Pancreas (tissue), 10 donors: ENCODE results near the gene SMCO2. TPM values are rescaled to one million over a fixed set of nuclear protein-coding genes. Genes with fewer than 3 reads are reported as not detected.

Experiments used
- ATAC-seq, 4 donors: fragments of 200-7000 bp; cut with Tn5 transposase; one replicate each; pipeline versions ENCODE4 v1.8.0 to v1.9.1; 2020; ENCODE audit warnings: mild to moderate bottlenecking in 4 of 4, moderate library complexity in 4 of 4
- DNase-seq, 6 donors: peaks; one replicate each; pipeline ENCODE4 v3.0.0-alpha.2; 2020
- FAIRE-seq: peaks from 2 replicates; lab custom pipeline; 2012; peaks lifted over from hg19 to GRCh38; lab: Jason Lieb, UNC
- H3K27ac ChIP-seq, 4 donors: fragments of 200-600 bp; sonication (generic); 1 replicate in 3 of 4; 2 replicates in 1 of 4; pipeline versions ENCODE4 v1.5.0 to v1.8.0; 2020
- H3K27me3 ChIP-seq, 4 donors: fragments of 200-600 bp; one replicate each; pipeline ENCODE4 v1.8.0; 2021
- H3K36me3 ChIP-seq, 3 donors: fragments of 200-600 bp; sonication (generic) in 1 of 3; one replicate each; pipeline versions ENCODE4 v1.5.0 to v1.8.0; 2020 to 2021
- H3K4me1 ChIP-seq, 3 donors: fragments of 200-600 bp; one replicate each; pipeline ENCODE4 v1.8.0; 2021
- H3K4me3 ChIP-seq, 4 donors: fragments of 200-600 bp; sonication (generic) in 2 of 4; one replicate each; pipeline versions ENCODE4 v1.5.0 to v1.8.0; 2020 to 2021
- H3K9me3 ChIP-seq, 4 donors: fragments of 200-600 bp; one replicate each; pipeline ENCODE4 v1.8.0; 2021
- CTCF ChIP-seq, 4 donors: fragments of 200-600 bp; sonication (generic) in 3 of 4; IDR thresholded peaks; one replicate each; pipeline versions ENCODE4 v1.5.0 to v1.8.0; 2021; ENCODE audit warnings: antibody characterized with exemption in 4 of 4
- WGBS, 2 donors: extraction: QIAGEN DNeasy Blood & Tissue Kit; methylation state at CpG; one replicate each; pipeline ENCODE4 v1.1.7; 2013; 5-methylcytosine and 5-hydroxymethylcytosine counted together
- intact Hi-C, 3 donors: fragments of 100-400 bp; cut with DNase I; formaldehyde crosslinking; loops; one replicate each; pipeline versions ENCODE4 v1.11.1 to v1.14.2; 2022
- polyA plus RNA-seq, 2 donors: library from polyadenylated mRNA; stranded (reverse); fragments of 200-250 nt; gene quantifications; one replicate each; pipeline ENCODE4 v1.2.3, GENCODE V29; 2013
- total RNA-seq, 6 donors: library from RNA; stranded (reverse); fragmentation: NEBNext Ultra II Directional in 4 of 6; extraction: Animal tissue kit (Norgen Biotek cat#: 25700) in 4 of 6; gene quantifications; one replicate each; pipeline versions ENCODE4 v1.2.1 to v1.2.4, GENCODE V29; 2021 to 2023
- donor health status: healthy with polysubstance abuse.
- donor health status: DM: no; HTN: no; CAD: no; lungs with moderate emphysema.
- donor health status: DM: no; HTN: no; CAD: no.
- donor health status: control.
- donor health status: control.
- donor health status: Bipolar disorder and iron deficiency.
- donor health status: DM: yes; HTN: yes; CAD: no.
- donor health status: DM: no; HTN: no; CAD: no.
- donor health status: DM: no; HTN: no; CAD: no.
- donor health status: DM: yes; HTN: yes; CAD: no.

The SMCO2 gene
- total and polyA plus RNA-seq, 8 donors = 0.28 to 0.50 (median 0.35) TPM; not detected in 5

GRCh38 chr12:27548301-27549199 lies 102.0 kb downstream of the SMCO2 start:
- peak overlapping the region in 3 of 4 donors; percentile 39 to 80 (median 63) for H3K27ac ChIP-seq
- intact Hi-C loops = no loop called here
- 65 to 67% methylated on average over 8 of the region's 8 CpGs for WGBS, 2 donors
- H3K36me3 ChIP-seq = no peaks in the 10 kb centered on the region
- DNase-seq (no peak), FAIRE-seq (no peak), ATAC-seq (no peak)
- TF ChIP-seq CTCF (IDR thresholded peaks at IDR 0.05) = no peak
- no peaks in the 10 kb centered on the region for H3K9me3 ChIP-seq
- H3K27me3 ChIP-seq = no peaks in the 10 kb centered on the region
- no peak overlapping the region for H3K4me3 ChIP-seq
- peaks cover 16 to 31% (median 24%) of the 10 kb centered on the region in 3 donors for H3K4me1 ChIP-seq

DNA sequence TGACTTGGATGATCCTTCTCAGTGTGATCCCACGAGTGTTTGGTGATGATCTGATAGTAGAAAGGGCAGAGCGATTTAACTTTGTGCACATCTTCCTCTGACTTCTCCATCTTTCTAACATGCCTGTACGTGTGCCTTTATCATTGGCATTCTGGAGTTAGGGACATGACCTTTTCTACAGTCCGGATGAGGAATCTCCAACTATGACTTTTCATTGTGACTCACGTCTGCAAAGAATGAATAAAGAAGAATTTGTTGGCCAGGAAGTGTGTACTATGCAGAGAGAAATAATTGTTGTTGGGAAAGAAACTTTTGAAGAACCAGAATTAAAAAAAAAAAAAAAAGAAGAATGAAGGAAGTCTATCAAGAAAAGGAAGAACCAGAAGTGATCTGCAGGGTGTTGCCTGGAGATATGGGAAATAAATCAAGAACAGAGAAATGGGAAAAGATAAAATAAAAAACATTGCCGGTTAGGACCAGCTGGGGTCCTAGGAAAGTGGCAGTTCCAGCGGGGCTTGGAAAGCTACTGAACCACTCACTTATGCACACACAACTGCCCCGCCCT lies 102.8 kb downstream of the SMCO2 start:
- intact Hi-C loops = no loop called here
- no peak for TF ChIP-seq CTCF (IDR thresholded peaks at IDR 0.05)
- 21 to 23% methylated on average over 8 of the region's 8 CpGs for WGBS, 2 donors
- ATAC-seq (peak; percentile 26 to 68 (median 33)), FAIRE-seq (no peak), DNase-seq (no peak)
- no peaks in the 10 kb centered on the region for H3K27me3 ChIP-seq
- H3K36me3 ChIP-seq = no peaks in the 10 kb centered on the region
- peak overlapping the region in 1 of 4 donors; percentile 6 for H3K4me3 ChIP-seq
- peaks cover 16 to 31% (median 28%) of the 10 kb centered on the region in 3 donors for H3K4me1 ChIP-seq
- peak overlapping the region; percentile 39 to 80 (median 56) for H3K27ac ChIP-seq
- H3K9me3 ChIP-seq = no peaks in the 10 kb centered on the region

DNA sequence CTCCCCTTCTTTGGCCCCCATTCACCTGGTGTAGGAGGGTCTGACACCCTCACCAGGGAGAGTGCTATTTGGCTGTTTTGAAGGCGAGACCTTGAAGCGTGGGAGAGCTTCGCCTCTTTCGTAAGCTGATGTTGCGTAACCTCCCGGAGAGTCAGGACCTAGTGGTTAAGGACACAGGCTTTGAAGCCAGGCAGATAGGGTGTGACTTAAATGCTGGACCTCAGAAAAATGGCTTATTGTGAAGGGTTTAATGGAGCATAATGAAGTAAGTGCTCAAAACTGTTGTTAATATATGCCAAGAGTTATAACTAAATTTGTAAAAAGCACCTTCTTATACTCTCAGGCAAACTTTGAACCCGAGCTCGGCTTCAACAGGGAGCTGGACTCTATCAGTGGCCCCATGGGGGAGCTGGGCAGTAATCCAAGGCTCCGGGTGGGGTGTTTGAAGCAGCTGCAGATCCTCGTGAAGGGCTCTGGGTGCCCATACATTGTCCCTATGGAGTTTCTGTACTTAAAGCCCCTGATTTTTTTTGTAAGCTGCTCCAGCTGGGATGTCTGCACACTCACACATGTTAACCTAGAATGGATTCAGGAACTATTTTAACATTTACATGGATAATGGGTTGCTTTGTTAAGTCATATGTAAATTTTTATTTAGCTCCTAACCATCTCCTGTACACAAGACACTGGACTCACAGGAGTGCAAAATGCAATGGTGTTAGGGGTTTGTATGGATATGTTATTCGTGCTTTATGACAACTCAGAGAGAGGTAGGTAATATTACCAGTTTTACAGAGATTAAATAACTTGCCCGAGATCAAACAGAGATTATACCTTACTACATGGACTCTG lies 103.5 kb downstream of the SMCO2 start:
- TF ChIP-seq CTCF (IDR thresholded peaks at IDR 0.05) = no peak
- H3K4me1 ChIP-seq = peaks cover 16 to 31% (median 28%) of the 10 kb centered on the region in 3 donors

GRCh38 chr12:27550653-27550975 lies 104.1 kb downstream of the SMCO2 start:
- DNase-seq = no peak
- WGBS, 2 donors = 41% methylated on average over 4 of the region's 4 CpGs
- no peaks in the 10 kb centered on the region for H3K9me3 ChIP-seq
- H3K36me3 ChIP-seq = no peaks in the 10 kb centered on the region
- intact Hi-C loops = no loop called here
- no peaks in the 10 kb centered on the region for H3K27me3 ChIP-seq
- H3K27ac ChIP-seq = peak overlapping the region in 2 of 4 donors; percentile 63 to 80
- no peak for FAIRE-seq
- H3K4me1 ChIP-seq = peaks cover 16 to 32% (median 29%) of the 10 kb centered on the region in 3 donors
- TF ChIP-seq CTCF (IDR thresholded peaks at IDR 0.05) = no peak
- no peak overlapping the region for H3K4me3 ChIP-seq
- no peak for ATAC-seq

More for the DNA sequence above, 103.5 kb downstream of the SMCO2 start:
- DNase-seq (peak; percentile 62 to 92 (median 80)), FAIRE-seq (no peak), ATAC-seq (peak; percentile 96 to 98 (median 97))
- intact Hi-C loops = no loop called here
- 6% methylated on average over 12 of the region's 12 CpGs for WGBS, 2 donors
- Histone ChIP-seq H3K9me3 (no peaks in the 10 kb centered on the region), H3K4me3 (peak overlapping the region in 1 of 4 donors; percentile 6), H3K27me3 (no peaks in the 10 kb centered on the region), H3K36me3 (no peaks in the 10 kb centered on the region), H3K27ac (peak overlapping the region; percentile 39 to 80 (median 56))
